Calu3 (cell line): ENCODE results near the gene SNX33. TPM values are rescaled to one million over a fixed set of nuclear protein-coding genes. Genes with fewer than 3 reads are reported as not detected.

ENCODE experiments used
- BruUV-seq: library from RNA; stranded (reverse); fragments of 400-500 nt; replicated peaks from 2 replicates; lab custom pipeline; 2021; lab: Mats Ljungman, UMichigan
- CTCF ChIA-PET: fragments of 300-600 bp; sonication (Branson Sonifier 250); formaldehyde crosslinking; loops from one replicate; lab custom pipeline; 2022; ENCODE audit warnings: antibody characterized with exemption; lab: Charles Lee
- DNase-seq: peaks from one replicate; pipeline ENCODE4 v3.0.0; 2022
- H3K27ac Mint-ChIP-seq: one replicate; pipeline ENCODE4 v1.8.0; 2022; ENCODE audit warnings: mixed read lengths; ENCODE audit not compliant: unreplicated experiment
- H3K27me3 Mint-ChIP-seq: one replicate; pipeline ENCODE4 v1.8.0; 2022; ENCODE audit warnings: mixed read lengths; ENCODE audit not compliant: unreplicated experiment
- H3K36me3 Mint-ChIP-seq: one replicate; pipeline ENCODE4 v1.8.0; 2022; ENCODE audit warnings: mild to moderate bottlenecking, moderate library complexity, mixed read lengths; ENCODE audit not compliant: insufficient read depth, unreplicated experiment
- H3K4me1 Mint-ChIP-seq: one replicate; pipeline ENCODE4 v1.8.0; 2022; ENCODE audit warnings: mild to moderate bottlenecking, low read depth, mixed read lengths; ENCODE audit not compliant: unreplicated experiment
- H3K4me3 Mint-ChIP-seq: one replicate; pipeline ENCODE4 v1.8.0; 2022; ENCODE audit warnings: mild to moderate bottlenecking, low read depth, moderate library complexity, mixed read lengths; ENCODE audit not compliant: unreplicated experiment
- H3K9me3 Mint-ChIP-seq: one replicate; pipeline ENCODE4 v1.8.0; 2022; ENCODE audit warnings: low read depth, mixed read lengths; ENCODE audit not compliant: unreplicated experiment
- CTCF ChIP-seq: fragments of 200-600 bp; IDR thresholded peaks from one replicate; pipeline ENCODE4 v1.8.0; 2022; ENCODE audit warnings: antibody characterized with exemption; ENCODE audit not compliant: unreplicated experiment
- intact Hi-C: fragments of 100-400 bp; cut with micrococcal nuclease; formaldehyde crosslinking; loops from one replicate; pipeline ENCODE4 v1.10.0; 2022; ENCODE audit not compliant: unreplicated experiment
- total RNA-seq: library from RNA; stranded (reverse); gene quantifications from 2 replicates; pipeline ENCODE4 v1.2.3, GENCODE V29; 2022

Gene SNX33
- total RNA-seq, 1 experiment from 2014 or later, result 23.2 TPM

DNA sequence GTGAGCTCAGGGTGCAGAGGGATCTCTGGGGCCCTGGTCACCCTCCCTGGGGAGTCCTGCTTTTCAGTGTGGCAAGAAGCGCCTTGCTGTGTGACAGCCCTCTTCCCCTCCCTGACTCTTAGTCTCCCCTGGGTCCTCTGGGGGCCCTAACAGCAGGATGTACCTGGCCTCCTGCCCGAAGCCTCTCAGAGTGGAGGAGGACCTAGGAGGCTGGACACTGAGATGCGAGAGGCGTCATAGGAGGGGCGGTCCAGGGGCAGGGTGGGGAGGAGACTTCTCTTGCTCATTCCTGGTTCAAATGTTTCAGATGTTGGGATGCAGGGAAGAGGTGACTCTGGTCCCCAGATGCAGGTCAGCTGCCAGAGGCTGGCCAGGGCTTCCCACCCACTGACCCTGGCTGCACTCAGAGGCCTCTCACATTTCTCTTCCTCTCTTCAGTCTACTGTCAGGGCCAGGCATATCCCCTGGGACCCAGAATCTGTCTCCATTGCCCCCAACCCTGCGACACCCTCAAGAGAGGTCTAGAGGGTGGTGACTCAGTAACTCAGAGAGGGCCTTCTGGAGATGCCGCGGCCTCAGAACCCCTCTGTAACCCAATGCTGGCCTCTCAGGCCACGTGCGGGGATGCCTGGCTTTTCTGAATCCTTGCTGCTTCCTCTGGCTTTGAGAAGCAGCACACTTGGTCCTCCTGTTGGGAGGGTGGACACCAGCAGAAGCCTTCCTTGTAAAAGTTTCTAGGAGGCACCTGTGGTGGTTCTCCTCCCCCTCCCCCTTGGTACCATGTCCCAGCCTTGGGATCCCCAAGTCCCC lies 25.9 kb downstream of the SNX33 start:
- CTCF ChIA-PET, result interaction anchor here (0.9 to 1.2 kb wide), 4 partner anchors 12 to 305 kb away, joined by 4 to 7 read pairs (median 5); partner anchors contain the start of genes MAN2C1 and SNX33
- DNase-seq, result no peak
- Mint-ChIP-seq H3K36me3 (no peaks in the 10 kb centered on the region), H3K27me3 (no peaks in the 10 kb centered on the region), H3K9me3 (no peaks in the 10 kb centered on the region), H3K27ac (peak overlapping the region; percentile 83), H3K4me3 (no peak overlapping the region), H3K4me1 (peaks cover 36% of the 10 kb centered on the region)
- intact Hi-C loops, result no loop called here
- BruUV-seq, result no TSS peak
- no peak for TF ChIP-seq CTCF

DNA sequence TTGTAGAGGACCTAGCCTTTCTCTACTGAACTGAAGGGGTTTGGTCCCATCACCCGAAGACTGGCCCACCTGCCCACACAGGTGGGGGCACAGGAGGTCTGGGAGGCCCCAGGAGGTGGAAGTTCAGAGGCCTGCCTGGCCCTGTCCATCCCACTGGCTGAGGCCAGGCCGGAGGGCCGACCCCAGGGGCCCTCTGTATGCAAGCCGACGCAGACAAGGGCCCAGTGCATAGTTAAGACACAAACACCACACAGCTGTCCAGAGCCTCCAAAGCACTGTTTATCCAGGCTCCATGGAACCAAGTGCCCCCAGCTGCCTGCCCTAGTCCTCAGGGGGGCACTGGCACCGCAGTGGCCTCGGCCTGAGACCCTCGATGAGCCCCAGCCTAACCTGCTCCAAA lies 26.7 kb downstream of the SNX33 start:
- H3K27ac Mint-ChIP-seq, result no peak overlapping the region
- no peaks in the 10 kb centered on the region for H3K27me3 Mint-ChIP-seq
- CTCF ChIA-PET, result interaction anchor here (0.6 kb wide), 1 partner anchor 27 kb away, joined by 3 read pairs; the partner anchor contains the start of gene SNX33
- H3K9me3 Mint-ChIP-seq, result no peaks in the 10 kb centered on the region
- no peak for TF ChIP-seq CTCF
- intact Hi-C loops, result no loop called here
- BruUV-seq, result no TSS peak
- no peak for DNase-seq
- H3K36me3 Mint-ChIP-seq, result no peaks in the 10 kb centered on the region
- peaks cover 29% of the 10 kb centered on the region for H3K4me1 Mint-ChIP-seq
- H3K4me3 Mint-ChIP-seq, result no peak overlapping the region

DNA sequence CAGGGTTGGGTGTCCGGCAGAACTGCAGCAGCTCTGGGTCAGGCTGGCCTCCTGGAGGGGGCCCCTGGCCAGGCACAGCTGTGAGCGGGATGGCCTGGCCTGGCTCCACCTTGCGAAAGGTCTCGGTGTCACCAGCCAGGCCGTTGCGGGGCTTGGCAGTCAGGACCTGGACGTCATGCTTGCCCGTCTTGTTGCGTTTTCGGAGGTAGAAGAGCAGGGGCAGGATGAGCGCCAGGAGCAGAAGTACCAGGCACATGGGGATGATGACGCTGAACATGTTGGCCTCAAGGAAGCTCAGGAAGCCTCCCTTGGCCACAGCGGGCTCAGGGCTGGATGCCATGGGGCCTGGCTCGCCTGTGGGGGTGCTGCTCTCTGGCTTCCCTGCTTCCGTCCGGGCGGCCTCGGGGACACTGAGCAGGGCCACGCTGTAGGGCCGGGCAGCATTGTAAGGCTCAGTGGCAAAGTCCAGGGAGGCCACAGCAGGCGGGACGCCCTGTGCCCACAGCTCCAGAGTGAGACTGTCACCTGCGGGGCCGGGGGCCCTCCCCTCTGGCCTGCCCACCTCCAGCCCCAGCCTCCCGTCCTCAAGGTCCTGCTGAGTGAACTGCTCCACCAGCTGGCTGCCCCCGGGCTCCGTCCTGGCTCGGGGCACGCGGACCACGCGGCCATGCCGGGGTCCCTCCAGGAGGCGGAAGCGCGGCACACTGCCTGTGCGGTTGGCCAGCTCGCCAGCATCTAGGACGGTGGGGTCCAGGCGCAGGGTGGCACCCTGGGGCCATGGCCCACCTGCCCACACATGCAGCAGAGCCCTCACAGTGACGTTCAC lies 28.1 kb downstream of the SNX33 start:
- Mint-ChIP-seq H3K4me1 (peaks cover 20% of the 10 kb centered on the region), H3K9me3 (no peaks in the 10 kb centered on the region), H3K27ac (no peak overlapping the region), H3K27me3 (no peaks in the 10 kb centered on the region), H3K4me3 (no peak overlapping the region), H3K36me3 (no peaks in the 10 kb centered on the region)
- DNase-seq, result no peak
- CTCF ChIA-PET, result interaction anchor here (1.2 kb wide), 1 partner anchor 9 kb away, joined by 5 read pairs; no protein-coding TSS in a partner anchor
- TF ChIP-seq CTCF, result no peak
- intact Hi-C loops, result no loop called here
- BruUV-seq, result no TSS peak

DNA sequence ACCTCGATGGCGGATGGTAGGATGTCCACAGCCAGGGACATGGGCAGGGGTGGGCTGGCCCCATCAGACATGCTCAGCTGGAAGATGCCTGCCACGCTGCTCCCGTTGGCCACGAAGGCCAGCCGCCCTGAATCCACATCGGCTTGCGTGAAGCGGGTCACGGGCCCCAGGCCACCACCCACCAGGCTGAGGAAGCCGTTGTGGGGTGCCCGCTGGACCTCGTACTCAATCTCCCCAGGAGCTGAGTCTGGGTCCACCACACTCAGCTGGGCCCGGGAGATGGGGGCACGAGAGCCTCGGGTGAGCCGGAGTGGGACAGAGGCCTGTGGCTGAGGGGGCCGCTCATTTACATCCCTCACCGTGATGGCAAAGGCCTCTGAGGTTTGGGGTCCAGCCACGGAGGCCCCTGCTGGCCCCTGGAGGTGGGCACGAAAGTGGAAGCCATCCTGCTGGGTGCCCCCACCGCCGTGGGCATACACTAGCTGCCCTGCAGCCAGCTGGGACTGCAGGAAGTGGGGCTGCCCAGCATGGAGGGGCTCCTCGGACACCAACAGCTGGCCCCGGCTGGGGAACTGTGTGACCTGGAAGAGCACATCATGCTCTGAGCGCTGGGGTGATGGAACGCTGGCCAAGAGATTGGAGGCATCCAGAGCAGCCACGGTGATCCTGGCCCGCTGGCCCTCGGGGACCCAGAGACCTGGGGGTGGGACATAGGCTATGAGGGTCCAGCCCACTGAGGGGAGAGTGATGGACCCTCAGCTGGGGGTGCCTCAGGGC lies 29.2 kb downstream of the SNX33 start:
- no peak overlapping the region for H3K27ac Mint-ChIP-seq
- H3K4me3 Mint-ChIP-seq, result no peak overlapping the region
- no peak for DNase-seq
- peaks cover 20% of the 10 kb centered on the region for H3K4me1 Mint-ChIP-seq
- H3K27me3 Mint-ChIP-seq, result no peaks in the 10 kb centered on the region
- CTCF ChIA-PET, result no interaction called here
- intact Hi-C loops, result no loop called here
- H3K9me3 Mint-ChIP-seq, result no peaks in the 10 kb centered on the region
- no TSS peak for BruUV-seq
- TF ChIP-seq CTCF, result no peak
- H3K36me3 Mint-ChIP-seq, result peaks cover 3% of the 10 kb centered on the region
